GM18907 (cell line): ENCODE data around the gene RTCA.
"Not testable (repeated sequence)": the region's sequence is repeated elsewhere in the genome, so short reads cannot be mapped to it uniquely, and the experiment has no call there.

Experiments used
- ATAC-seq: cut with Tn5 transposase; IDR thresholded peaks from one replicate; pipeline ENCODE4 v1.9.1; 2021; ENCODE audit warnings: mild to moderate bottlenecking, moderate library complexity; ENCODE audit not compliant: unreplicated experiment

Gene RTCA

DNA sequence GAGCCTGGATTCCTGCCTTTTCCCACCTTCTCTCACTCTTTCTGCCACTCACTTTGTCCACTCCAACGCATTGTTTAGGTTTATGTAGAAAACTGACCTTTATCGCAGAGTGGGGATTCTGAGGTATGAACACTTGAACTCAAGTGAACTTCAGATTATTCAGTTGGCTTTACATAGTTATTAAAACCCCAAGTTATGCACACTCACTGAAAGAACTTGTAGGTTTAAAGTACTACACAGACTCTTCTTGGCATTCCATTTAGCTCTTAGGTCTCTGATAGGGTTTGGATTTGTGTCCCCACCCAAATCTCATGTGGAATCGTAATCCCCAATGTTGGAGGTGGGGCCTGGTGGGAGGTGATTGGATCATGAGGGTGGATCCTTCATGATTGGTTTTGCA, 39.9 kb downstream of the RTCA start:
- no peak for ATAC-seq

DNA sequence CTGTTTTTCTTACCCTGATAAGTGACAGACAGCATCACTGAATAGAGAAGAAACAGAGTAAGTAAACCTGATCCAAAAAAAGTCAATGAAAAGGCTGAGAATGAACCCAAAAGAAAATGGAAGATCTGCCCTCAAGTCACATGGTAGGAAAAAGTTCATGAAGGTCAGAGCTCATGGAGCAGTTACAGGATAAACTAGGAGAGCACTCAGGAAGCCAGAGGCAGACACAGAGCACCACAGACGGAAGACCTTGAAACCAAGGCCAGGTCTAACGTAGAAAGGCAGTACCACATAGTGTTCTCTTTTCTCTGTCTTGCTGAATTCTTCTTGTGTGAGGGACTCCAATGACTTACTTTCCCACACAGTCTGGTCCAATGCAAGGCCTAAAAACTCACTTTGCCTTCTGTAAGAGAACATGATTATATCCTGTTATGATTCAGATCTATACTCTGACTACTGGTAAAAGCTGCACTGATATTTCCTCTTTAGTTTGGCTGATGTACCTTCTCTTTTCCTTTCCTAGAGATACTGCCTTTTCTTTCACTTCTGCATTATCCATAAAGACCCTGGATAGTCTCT, 40.8 kb downstream of the RTCA start:
- no peak for ATAC-seq

DNA sequence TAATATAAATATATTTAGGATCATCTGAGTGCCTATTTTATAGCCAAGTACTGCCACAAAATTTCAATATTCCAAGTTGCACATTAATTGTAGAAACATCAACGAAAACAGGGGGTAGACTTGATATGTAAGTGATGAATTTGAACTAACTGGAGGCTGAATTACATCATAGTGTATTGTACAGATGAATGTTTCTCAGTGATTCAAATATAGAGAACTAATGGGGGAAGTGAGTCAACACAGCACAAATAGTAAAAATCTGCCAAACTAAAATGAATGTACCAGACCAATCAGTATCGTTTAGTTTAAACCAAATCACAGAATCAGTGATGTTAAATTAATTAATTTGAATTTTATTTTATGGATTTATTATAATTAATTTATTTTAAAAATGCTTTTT, 42.8 kb downstream of the RTCA start:
- peak; percentile 60 for ATAC-seq

DNA sequence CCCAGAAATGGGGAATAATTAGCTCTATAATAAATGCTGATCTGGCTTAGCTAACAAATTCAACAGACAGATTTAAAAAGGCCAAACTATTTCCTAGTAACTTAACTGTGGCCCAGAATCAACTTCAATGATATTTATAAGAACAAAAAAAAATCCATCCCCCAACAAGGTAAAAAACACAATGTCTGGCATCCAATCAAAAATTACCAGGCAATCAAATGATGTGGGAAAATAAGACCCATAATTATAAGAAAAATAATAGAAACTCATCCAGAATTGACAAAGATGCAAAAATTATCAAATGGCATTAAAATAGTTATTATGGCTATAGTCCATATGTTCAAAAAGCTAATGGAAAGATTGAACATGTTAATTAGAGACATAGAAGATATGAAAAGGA, 43.8 kb downstream of the RTCA start:
- no peak for ATAC-seq

GRCh38 chr1:100313382-100313781, 47.4 kb downstream of the RTCA start:
- ATAC-seq, result no peak

GRCh38 chr1:100316622-100317021, 50.6 kb downstream of the RTCA start:
- ATAC-seq, result no peak

- no peak for ATAC-seq
Measured at GRCh38 chr1:100320311-100321099, 54.5 kb downstream of the RTCA start.

- ATAC-seq, result no peak
Measured at GRCh38 chr1:100321100-100321493, 55.1 kb downstream of the RTCA start.

DNA sequence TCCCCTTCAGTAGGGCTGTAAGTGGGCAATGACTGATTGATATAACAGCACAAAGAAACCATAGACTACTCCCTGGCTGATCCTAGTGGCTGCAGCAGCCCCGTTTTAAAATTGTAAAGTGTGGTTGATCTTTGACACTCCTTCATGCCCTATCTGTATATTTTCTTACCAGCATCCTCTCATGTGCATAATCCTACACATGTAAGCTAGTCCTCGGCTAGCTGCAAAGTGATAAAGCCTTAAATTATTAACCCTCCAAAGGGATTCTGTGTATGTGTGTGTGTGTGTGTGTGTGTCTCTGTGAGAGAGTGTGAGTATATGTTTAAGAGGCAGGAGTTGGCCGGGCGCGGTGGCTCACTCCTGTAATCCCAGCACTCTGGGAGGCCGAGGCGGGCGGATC, 55.5 kb downstream of the RTCA start:
- ATAC-seq, result no peak

DNA sequence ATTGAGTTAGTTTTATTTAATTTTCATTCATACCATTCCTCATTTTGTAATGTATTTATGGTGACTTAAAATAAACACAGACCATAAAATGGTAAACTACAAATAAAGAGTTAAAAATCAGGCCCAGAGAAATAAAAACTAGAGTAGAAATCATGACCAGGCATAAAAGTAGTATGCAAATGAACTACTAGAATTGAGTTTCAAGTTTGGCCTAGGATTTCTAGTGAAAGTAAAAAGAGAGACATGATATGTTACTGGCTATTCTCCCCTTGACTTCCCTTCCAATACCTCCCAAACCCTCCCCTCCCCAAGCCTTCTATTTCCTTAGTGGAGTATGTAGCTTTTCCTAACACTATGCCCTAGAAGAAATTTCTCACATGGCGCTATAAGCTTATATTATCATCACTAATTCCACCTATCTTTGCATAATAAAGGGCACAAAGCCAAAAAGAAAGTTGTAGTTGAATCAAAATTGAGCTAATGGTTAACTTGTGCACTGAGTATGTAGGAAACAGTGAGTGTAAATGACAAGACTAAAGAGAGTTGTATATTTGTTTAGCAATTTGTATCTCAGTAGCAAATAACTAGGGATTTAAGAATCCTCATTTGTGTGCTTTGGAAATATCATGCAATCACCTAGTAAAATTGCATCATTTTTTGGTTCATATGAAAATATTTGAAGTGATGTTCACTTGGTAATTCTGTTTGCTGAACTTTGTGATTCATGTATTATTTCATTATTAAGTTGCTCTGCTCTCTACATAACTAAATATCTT, 56.6 kb downstream of the RTCA start:
- ATAC-seq, result peak; percentile 72

GRCh38 chr1:100323419-100324106, 57.5 kb downstream of the RTCA start:
- no peak for ATAC-seq

DNA sequence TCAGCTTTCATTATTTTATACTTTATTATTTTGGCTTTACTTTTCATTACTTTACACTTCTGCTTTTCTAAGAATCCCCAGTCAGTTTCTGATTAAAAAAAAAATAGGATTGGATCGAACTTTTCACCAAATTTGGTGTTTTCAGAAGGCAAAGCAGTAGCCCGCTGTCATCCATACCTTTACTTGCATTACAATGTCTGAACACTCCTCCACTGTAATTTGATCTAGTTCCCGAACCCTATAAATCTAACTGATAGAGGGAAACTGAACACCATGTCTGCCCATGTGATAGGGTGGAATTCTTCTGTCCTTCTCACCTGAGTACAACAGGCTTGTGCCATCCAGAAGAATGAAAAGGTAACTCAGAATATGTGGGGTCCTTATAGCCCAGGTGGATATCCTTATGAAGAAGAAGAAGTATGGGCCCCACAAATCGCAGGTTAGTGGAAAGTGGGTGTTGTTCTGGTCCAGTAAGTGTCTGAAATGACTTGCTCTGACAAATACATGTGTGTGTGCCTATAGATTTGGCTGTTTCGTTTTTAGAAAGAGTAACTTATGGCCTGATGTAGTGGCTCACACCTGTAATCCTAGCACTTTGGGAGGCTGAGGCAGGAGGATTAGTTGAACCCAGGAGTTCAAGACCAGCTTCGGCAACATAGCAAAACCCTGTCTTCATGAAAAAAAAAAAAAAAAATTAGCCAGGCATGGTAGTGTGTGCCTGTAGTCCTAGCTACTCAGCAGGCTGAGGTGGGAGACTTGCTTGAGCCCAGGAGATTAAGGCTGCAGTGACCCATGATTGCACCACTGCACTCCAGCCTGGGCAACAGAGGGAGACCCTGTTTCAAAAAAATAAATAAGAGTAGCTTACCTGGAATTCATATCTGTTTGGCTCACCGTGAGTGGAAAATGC, 59.7 kb downstream of the RTCA start:
- no peak for ATAC-seq

DNA sequence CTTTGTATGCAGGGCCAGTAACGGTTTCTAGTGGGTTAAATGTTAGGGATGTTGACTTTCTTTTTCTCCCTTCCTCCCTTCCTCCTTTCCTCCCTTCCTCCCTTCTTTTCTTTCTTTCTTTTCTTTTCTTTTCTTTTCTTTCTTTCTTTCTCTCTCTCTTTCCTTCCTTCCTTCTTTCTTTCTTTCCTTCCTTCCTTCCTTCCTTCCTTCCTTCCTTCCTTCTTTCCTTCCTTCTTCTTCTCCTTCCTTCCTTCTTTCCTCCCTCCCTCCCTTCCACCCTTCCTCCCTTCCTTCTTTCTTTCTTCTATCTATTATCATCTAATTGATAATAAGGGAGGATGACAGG, 60.3 kb downstream of the RTCA start:
- not testable (repeated sequence) for ATAC-seq

DNA sequence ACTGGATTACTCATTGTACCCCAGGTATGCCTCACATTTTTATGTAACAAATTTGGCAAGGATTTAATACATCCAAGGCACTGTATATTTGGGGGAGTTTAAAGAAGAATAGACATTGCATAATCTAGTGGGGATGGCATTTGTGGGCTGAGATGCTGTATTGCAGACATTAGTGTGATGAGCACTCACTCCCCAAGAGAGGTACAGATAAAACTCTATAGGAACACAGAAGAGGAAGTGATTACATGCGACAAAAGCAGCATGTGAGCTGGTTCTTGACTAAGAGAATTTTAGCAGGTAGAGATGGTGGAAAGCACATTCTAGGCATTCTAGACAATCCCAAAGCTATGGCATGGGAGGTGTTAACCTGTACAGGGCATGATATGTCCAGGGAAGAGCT, 62.1 kb downstream of the RTCA start:
- ATAC-seq, result no peak

DNA sequence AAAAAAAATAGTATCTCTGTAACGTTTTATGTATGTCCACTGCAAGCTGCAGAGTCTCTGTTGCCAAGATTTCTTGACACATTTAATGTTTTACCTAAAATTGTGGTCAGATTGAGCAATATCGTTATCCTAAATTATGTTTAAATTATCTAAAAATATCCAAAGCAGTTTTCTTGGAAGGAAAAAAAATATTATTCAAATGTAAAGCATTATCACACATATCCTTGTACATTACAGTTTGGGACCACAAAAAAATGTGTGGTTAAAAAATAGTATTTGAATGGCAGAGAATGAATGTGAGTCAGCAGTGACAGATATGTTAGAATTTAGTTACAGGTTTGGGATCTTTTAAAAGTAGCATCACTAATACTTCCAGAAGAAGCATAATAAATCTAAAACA, 65.1 kb downstream of the RTCA start:
- not testable (repeated sequence) for ATAC-seq

DNA sequence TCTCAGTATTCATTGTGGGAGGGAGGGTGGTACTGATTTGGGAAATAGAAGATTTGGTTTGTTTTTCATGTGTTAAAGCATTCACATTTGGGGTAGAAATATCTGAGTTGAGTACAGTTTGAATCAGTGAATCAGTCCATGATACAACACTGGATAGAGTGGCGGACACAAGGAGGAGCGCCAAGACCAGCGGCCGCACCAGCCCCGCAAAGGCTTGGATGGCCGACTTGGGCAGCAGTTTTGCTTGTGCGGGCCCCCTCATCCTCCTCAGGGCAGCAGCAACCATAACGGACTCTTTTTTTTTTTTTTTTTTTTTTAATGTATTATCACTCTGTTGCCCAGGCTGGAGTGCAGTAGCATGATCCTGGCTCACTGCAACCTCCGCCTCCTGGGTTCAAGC, 66.3 kb downstream of the RTCA start:
- ATAC-seq, result no peak

GRCh38 chr1:100335436-100335835, 69.4 kb downstream of the RTCA start:
- no peak for ATAC-seq

DNA sequence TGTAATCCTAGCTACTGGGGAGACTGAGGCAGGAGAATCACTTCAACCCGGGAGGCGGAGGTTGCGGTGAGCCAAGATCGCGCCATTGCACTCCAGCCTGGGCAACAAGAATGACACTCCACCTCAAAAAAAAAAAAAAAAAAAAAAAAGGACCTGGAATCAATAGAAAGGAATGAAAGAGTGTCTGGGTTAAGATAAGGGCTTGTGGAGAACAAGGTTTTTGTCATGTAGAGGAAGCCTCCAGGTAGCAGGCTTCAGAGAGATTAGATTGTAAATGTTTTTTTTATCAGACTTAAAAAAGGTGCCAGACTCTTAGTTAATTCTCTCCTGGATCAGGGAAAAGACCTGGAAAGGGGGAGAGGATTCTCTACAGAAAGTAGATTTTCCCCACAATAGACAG, 71.9 kb downstream of the RTCA start:
- ATAC-seq, result not testable (repeated sequence)

DNA sequence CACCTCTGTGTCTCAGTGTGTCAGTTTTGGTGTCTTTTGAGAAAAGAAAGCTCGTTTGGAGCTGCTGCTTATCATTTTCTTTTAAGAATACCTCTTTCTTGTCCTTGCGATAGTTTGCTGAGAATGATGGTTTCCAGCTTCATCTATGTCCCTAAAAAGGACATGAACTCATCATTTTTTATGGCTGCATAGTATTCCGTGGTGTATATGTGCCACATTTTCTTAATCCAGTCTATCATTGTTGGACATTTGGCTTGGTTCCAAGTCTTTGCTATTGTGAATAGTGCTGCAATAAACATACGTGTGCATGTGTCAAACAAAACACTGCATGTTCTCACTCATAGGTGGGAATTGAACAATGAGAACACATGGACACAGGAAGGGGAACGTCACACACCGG, 73.7 kb downstream of the RTCA start:
- ATAC-seq, result not testable (repeated sequence)

- no peak for ATAC-seq
Measured at GRCh38 chr1:100340494-100340893, 74.5 kb downstream of the RTCA start.
